Ishikawa (cell line): Measurements from ENCODE around the gene TTC27.
A peak's percentile ranks its signal among the peaks of the same experiment; 100 is the strongest.

Experiments used
- CEBPB ChIP-seq: IDR thresholded peaks from 2 replicates; pipeline ENCODE4 v1.6.1; 2012
- CREB1 ChIP-seq: IDR thresholded peaks from 2 replicates; pipeline ENCODE4 v1.6.1; 2012; ENCODE audit warnings: low read depth
- EGR1 ChIP-seq: IDR thresholded peaks from 2 replicates; pipeline ENCODE4 v1.6.1; 2012
- EP300 ChIP-seq: IDR thresholded peaks from 2 replicates; pipeline ENCODE4 v1.6.1; 2012; ENCODE audit warnings: borderline replicate concordance
- FOXM1 ChIP-seq: IDR thresholded peaks from 2 replicates; pipeline ENCODE4 v1.6.1; 2012; ENCODE audit warnings: low read depth, borderline replicate concordance
- NFIC ChIP-seq: IDR thresholded peaks from 2 replicates; pipeline ENCODE4 v1.6.1; 2012
- RAD21 ChIP-seq: IDR thresholded peaks from 2 replicates; pipeline ENCODE4 v1.6.1; 2012; ENCODE audit warnings: low read depth
- TAF1 ChIP-seq: IDR thresholded peaks from 2 replicates; pipeline ENCODE4 v1.6.1; 2012; ENCODE audit warnings: low read depth, mild to moderate bottlenecking
- TCF12 ChIP-seq: IDR thresholded peaks from 2 replicates; pipeline ENCODE4 v1.6.1; 2012; ENCODE audit warnings: low read depth
- TEAD4 ChIP-seq: IDR thresholded peaks from 2 replicates; pipeline ENCODE4 v1.6.1; 2012
- USF1 ChIP-seq: IDR thresholded peaks from 2 replicates; pipeline ENCODE4 v1.6.1; 2012
- YY1 ChIP-seq: IDR thresholded peaks from 2 replicates; pipeline ENCODE4 v1.6.1; 2012; ENCODE audit warnings: low read depth
- ZBTB7A ChIP-seq: IDR thresholded peaks from 2 replicates; pipeline ENCODE4 v1.6.1; 2012; ENCODE audit warnings: low read depth
- TF ChIP-seq, protein P1 (sequence below): IDR thresholded peaks from 2 replicates; pipeline ENCODE4 v1.6.1; 2012; ENCODE audit warnings: low read depth, mild to moderate bottlenecking
- TF ChIP-seq, protein P2 (sequence below): IDR thresholded peaks from 2 replicates; pipeline ENCODE4 v1.6.1; 2012

The TTC27 gene

DNA sequence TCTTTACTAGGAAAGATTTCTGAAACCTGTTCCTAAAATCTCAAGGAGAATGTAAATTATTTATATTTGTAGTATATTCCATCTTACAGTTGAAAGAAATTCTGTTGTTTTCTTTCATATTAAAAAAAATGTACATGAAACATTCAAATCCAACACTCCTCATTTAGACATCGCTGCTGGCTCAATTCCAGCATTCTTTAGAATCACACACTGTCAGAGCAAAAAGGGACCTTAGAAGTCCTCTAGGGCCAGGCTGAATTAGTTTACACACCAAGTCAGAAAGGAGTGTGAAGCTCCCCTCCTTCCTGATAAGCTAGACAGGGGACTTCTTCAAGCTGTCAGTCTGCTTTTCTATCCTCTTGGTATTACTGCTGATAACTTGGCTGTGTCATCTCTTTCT is 160.3 kb downstream of the TTC27 start:
- TF ChIP-seq CEBPB, result no peak
- TF ChIP-seq TEAD4, result no peak
- TF ChIP-seq EGR1, result no peak
- TF ChIP-seq FOXM1, result no peak
- TF ChIP-seq CREB1, result no peak
- no peak for TF ChIP-seq YY1
- TF ChIP-seq USF1, result no peak
- TF ChIP-seq, protein P1, sequence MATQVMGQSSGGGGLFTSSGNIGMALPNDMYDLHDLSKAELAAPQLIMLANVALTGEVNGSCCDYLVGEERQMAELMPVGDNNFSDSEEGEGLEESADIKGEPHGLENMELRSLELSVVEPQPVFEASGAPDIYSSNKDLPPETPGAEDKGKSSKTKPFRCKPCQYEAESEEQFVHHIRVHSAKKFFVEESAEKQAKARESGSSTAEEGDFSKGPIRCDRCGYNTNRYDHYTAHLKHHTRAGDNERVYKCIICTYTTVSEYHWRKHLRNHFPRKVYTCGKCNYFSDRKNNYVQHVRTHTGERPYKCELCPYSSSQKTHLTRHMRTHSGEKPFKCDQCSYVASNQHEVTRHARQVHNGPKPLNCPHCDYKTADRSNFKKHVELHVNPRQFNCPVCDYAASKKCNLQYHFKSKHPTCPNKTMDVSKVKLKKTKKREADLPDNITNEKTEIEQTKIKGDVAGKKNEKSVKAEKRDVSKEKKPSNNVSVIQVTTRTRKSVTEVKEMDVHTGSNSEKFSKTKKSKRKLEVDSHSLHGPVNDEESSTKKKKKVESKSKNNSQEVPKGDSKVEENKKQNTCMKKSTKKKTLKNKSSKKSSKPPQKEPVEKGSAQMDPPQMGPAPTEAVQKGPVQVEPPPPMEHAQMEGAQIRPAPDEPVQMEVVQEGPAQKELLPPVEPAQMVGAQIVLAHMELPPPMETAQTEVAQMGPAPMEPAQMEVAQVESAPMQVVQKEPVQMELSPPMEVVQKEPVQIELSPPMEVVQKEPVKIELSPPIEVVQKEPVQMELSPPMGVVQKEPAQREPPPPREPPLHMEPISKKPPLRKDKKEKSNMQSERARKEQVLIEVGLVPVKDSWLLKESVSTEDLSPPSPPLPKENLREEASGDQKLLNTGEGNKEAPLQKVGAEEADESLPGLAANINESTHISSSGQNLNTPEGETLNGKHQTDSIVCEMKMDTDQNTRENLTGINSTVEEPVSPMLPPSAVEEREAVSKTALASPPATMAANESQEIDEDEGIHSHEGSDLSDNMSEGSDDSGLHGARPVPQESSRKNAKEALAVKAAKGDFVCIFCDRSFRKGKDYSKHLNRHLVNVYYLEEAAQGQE, result no peak
- TF ChIP-seq EP300, result no peak
- TF ChIP-seq TCF12, result no peak
- no peak for TF ChIP-seq ZBTB7A
- TF ChIP-seq, protein P2, sequence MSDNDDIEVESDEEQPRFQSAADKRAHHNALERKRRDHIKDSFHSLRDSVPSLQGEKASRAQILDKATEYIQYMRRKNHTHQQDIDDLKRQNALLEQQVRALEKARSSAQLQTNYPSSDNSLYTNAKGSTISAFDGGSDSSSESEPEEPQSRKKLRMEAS, result no peak

DNA sequence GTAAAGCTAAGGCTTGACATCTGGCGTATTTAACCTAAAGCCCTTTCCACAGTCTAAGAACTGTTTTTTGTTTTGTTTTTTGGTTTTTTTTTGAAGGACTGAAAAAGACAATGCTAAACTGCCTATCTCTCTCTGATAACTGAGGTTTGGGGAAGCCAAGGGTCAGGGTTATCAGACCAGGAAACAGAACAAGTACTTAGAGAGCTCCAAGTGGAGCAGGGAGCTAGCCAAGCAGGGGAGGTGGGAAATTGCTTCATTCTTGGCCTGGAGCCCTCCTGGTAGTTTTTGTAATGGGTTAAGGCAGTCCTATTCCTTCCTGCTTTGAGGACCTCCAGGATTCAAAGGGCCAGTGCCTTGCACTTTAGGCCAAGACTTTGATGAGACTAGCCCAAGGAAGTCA is 164.6 kb downstream of the TTC27 start:
- no peak for TF ChIP-seq CREB1
- TF ChIP-seq, protein P1, result no peak
- no peak for TF ChIP-seq TAF1
- no peak for TF ChIP-seq ZBTB7A
- TF ChIP-seq FOXM1, result no peak
- TF ChIP-seq, protein P2, result no peak
- TF ChIP-seq USF1, result no peak
- TF ChIP-seq EP300, result no peak
- no peak for TF ChIP-seq EGR1
- no peak for TF ChIP-seq RAD21
- no peak for TF ChIP-seq YY1
- TF ChIP-seq TEAD4, result no peak
- TF ChIP-seq TCF12, result no peak
- no peak for TF ChIP-seq NFIC
- TF ChIP-seq CEBPB, result no peak

DNA sequence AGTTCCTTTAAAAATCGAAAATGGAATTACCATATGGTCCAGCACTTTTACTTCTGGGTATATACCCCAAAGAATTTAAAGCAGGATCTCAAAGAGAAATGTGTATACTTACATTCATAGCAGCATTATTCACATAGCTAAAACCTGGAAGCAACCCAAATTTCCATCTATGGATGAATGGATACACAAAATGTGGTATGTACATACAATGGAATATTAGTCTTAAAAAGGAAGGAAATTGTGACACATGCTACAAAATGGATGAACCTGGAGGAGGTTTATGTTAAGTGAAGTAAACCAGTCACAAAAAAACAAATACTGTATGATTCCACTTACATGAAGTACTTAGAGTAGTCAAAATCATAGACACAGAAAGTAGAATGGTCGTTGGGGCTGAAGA is 171.0 kb downstream of the TTC27 start:
- TF ChIP-seq YY1, result peak; percentile 40; the same call in 1 of the 2 replicates
- TF ChIP-seq TEAD4, result peak; percentile 86
- TF ChIP-seq EP300, result peak; percentile 74; the same call in 1 of the 2 replicates
- TF ChIP-seq, protein P1, result no peak
- peak; percentile 26; the same call in 1 of the 2 replicates for TF ChIP-seq CEBPB
- peak; percentile 86 for TF ChIP-seq NFIC
- TF ChIP-seq TCF12, result peak; percentile 70
- TF ChIP-seq, protein P2, result 0 out of 2 replicates have a peak, but pooled peaks have one; percentile 43
- TF ChIP-seq FOXM1, result peak; percentile 72; the same call in 1 of the 2 replicates
- no peak for TF ChIP-seq EGR1
- no peak for TF ChIP-seq USF1
- TF ChIP-seq ZBTB7A, result no peak

DNA sequence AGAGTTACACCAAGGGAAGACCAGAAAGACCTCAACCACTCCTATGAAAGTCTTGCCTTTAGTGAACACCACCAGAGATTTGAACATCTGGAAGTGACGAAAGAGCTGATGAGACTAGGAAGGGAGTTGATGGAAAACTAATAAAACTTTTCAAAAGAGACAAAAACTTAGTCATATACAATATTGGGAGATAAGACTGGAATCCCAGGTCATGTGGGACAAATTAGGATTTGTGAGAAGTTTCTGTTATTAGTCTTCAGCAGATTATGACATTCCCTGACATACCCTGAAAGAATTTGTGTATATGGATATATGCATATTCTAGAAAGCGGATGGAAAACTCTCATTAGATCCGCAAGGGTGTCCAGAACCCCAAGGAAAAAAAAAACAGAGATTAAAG is 173.9 kb downstream of the TTC27 start:
- TF ChIP-seq RAD21 (no peak), CREB1 (no peak), CEBPB (no peak), NFIC (no peak), EGR1 (no peak), TAF1 (no peak), FOXM1 (no peak), YY1 (no peak), EP300 (no peak), ZBTB7A (no peak), TEAD4 (no peak), TCF12 (no peak)
- TF ChIP-seq, protein P2, result no peak
- TF ChIP-seq, protein P1, result no peak
